Gastroesophageal sphincter (tissue), 3 donors: ENCODE data around the gene TXNDC9.

ENCODE experiments used
- CTCF ChIP-seq, 4 experiments: fragments of 200-600 bp in 2 of 4; fragments of 450-650 bp in 2 of 4; sonication (generic) in 1 of 4; IDR thresholded peaks; one replicate each; pipeline ENCODE4 v1.5.1; 2017 to 2019; ENCODE audit warnings: antibody characterized with exemption in 4 of 4, mild to moderate bottlenecking in 2 of 4, moderate library complexity in 2 of 4
- EP300 ChIP-seq: sonication (generic); formaldehyde crosslinking; IDR thresholded peaks from one replicate; pipeline ENCODE4 v1.6.1; 2017; ENCODE audit warnings: antibody characterized with exemption, mild to moderate bottlenecking

GRCh38 chr2:99356853-99357252 is 20.7 kb upstream of the TXNDC9 start:
- TF ChIP-seq CTCF (IDR thresholded peaks at IDR 0.05) (no peak), EP300 (no peak)
